Stimulated activated CD4-positive, alpha-beta T cell treated with anti-CD3 and anti-CD28 coated beads, Interleukin-15, amount 100 ng/mL, for 48 hours (primary cell): ENCODE results near the gene DICER1.

Experiments used
- DNase-seq, 2 donors: peaks; one replicate each; pipeline ENCODE4 v3.0.0-alpha.2; 2020; ENCODE audit warnings: low read depth in 2 of 2

DICER1 gene

GRCh38 chr14:95039993-95040348 is 117.4 kb downstream of the DICER1 start:
- DNase-seq: no peak

GRCh38 chr14:95039259-95039992 is 117.9 kb downstream of the DICER1 start:
- no peak for DNase-seq

DNA sequence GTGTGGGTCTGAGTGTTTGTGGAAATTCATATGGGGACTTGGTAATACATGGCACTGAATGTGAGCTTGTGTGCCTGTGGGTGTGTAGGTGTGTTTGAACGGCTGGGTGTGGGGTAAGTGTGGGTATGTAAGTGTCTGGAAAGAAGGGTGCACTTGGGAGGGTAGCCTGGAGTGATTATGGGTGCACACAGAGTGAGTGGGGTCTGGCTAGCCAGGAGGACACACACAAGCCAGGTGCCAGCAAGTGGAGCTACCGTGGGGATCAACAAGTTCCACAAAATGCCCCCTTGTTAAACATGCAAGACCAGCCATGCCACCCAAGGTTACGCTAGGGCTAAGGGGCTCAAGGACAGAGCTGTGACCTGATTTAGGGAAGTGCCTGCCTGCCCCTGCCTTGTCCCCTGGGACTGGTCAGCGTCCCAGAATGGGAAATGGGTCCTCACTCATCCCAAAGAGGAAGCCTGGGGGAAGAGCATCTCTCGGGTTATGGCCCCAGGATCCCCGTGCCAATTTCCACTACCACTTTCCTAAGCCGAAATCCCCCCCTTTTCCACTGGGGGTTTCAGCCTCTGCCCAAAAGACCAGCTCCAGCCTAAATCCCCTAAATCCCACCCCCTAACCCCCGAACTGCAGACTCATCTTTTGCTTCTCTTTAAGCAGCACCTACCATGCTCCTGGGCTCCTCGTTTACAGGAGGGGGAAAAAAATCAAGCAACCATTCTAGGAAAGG is 118.6 kb downstream of the DICER1 start:
- DNase-seq: no peak

DNA sequence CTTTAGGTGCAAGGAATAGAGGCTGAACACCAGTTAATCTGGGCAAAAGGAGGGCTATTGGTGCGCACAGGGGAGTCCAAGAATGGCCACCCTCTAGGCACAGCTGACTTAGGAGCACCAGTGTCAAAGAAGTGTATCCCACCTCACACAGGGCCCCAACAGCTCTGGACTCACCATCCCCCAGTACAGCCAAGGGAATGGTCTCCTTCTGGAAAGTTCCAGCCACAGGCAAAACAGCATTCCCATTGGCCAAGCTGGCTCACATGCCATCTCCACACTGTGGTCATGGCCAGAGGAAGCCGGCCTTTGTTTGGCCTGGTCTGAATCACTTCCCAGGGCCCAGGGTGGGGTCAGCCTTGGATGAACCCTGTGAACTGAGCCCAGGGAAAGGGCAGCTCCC is 120.1 kb downstream of the DICER1 start:
- no peak for DNase-seq
